ENCODE data around the gene U2AF1L4.

U2AF1L4 gene

GRCh38 chr19:35745328-35746086, at the start of gene U2AF1L4, which contains the start of gene PSENEN:
Gene U2AF1L4, minus strand, starts transcription at chr19:35745418. Its CDS starts 27 bp downstream, at chr19:35745391.
Gene PSENEN, plus strand, starts transcription at chr19:35745651. Its CDS starts 280 bp downstream, at chr19:35745931.
- peak; percentile 36 for FAIRE-seq

DNA sequence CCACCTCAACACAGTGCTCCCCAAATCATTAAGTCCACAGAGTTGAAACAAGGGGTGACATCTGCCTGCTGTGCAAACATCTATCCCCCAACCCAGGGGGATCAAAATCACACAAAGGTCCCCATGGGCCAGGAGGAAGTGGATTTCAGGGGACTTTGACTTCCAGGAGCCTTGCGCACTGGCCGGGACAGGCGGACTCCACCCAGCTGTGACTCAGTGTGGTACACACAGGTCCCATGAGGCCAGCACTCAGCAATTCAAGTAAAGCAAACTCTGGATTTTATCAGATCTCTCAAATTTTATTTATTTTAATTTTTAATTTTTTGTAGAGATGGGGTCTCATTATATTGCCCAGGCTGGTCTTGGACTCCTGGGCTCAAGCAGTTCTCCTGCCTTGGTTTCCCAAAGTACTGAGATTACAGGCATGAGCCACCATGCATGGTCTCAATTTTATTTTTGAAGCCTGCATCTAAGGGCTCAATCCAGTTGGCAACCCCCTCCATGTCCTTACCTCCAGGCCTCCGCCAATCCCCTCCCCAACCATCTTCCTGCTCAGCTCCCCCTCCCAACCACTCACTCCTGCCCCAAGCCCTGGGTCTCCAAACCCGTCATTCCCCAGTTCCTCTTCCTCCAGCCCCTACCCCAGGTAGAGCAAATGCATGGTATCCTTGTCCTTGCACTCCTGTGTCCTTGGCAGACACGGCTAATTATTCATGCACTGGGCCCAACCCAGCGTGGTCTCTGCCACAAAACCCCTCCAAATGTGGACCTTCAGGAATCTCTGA, 48.4 kb upstream of the U2AF1L4 start:
- no peak for FAIRE-seq

- FAIRE-seq: no peak
Observed at GRCh38 chr19:35792888-35793287, 47.7 kb upstream of the U2AF1L4 start.

DNA sequence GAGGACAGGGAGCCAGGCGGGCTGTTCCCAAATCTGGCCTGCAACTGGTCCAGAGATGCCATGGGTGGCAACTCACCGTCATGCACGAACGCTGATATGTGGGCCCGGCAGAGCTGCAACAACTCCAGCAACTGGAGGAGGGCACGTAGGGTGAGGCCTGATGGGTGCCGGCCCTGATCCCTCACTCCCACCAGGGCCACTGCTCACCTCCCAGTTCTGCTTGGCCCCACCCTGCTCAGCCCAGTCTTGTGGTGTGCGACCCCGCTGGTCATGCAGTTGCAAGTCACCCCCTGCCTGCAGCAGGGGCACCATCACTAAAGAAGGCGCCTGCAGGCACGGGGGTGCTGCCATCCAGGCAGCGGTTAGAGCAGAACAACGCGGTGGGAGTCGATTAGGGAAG, 47.1 kb upstream of the U2AF1L4 start:
- FAIRE-seq: no peak

GRCh38 chr19:35791814-35792279, 46.6 kb upstream of the U2AF1L4 start:
- no peak for FAIRE-seq

GRCh38 chr19:35790981-35791813, 46.0 kb upstream of the U2AF1L4 start:
- no peak for FAIRE-seq

DNA sequence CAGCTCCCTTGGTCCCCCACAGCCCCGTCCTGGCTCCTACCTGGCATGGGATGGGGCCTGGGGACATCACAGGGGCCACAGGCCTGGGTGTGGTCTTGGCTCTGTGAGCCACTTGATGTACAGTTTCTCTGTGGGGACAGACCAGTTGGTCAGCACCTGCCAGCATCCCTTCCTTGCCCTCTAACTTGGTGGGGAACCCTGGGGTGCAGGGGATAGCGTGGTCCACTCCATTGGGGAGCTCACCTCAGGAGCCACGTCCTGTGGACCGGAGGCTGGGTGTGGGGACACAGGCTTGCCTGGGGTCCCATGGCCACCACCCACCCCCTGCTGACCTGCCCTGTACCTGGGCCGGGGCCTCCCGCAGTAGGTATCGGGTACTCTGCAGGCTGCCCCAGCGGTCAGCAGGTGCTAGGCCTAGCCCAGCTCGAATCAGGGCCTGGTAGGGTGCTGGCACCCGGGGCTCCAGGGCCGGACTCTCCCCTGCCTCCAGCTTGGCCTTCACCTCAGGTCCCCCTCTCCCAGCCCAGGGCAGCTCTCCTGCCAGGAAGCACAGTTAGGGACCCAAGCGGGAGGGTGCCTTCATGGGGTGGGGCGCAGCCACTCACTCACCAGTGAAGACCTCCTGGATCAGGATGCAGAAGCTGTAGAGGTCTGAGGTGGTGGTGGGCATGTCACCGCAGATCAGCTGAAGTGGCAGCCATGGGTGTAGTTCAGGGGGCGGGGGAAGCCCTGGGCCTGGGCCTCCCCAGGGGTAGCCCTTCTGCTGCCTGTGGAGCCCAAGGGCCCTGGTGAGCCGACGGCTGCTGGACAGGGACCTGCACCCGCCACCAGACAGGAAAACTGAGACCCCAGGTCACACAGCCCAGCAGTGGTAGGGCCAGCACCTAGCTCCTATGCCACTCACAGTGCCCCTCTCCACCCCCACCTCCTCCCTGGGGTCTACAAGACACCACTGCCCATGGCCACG, 45.0 kb upstream of the U2AF1L4 start:
- FAIRE-seq: no peak

GRCh38 chr19:35789195-35789977, 44.2 kb upstream of the U2AF1L4 start:
- FAIRE-seq: no peak

DNA sequence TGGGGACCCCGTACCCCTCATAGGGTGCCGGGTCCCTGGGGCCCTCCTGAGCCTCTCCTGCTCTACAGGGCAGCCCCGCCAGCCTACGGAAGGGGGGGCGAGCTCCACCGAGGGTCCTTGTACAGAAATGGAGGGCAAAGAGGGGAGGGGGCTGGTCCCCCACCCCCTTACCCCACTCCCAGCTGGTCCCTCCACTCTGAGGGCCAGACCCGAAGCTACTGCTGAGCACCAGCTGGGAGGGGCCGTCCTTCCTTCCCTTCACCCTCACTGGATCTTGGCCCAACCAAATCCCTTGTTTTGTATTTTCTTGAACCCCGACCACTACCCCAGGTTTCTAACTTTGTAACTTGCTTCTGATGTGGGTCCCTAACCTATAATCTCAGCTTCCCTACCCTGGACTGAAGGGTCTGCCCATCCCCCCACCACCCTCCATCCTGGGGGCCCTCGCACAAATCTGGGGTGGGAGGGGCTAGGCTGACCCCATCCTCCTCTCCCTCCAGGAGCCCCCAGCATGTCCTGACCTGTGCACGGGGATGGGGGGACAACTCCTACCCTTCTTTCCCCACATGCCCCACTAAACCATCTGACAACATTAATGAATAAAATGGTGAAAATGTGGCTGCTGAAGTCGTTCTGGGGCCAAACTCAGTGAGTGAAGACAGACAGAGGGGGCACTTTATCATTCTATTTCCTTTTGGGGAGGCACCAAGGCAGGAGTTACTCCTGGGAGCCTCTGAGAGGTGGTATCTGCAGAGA, 43.2 kb upstream of the U2AF1L4 start:
- FAIRE-seq: no peak

GRCh38 chr19:35787227-35787799, 42.1 kb upstream of the U2AF1L4 start:
- FAIRE-seq: no peak

DNA sequence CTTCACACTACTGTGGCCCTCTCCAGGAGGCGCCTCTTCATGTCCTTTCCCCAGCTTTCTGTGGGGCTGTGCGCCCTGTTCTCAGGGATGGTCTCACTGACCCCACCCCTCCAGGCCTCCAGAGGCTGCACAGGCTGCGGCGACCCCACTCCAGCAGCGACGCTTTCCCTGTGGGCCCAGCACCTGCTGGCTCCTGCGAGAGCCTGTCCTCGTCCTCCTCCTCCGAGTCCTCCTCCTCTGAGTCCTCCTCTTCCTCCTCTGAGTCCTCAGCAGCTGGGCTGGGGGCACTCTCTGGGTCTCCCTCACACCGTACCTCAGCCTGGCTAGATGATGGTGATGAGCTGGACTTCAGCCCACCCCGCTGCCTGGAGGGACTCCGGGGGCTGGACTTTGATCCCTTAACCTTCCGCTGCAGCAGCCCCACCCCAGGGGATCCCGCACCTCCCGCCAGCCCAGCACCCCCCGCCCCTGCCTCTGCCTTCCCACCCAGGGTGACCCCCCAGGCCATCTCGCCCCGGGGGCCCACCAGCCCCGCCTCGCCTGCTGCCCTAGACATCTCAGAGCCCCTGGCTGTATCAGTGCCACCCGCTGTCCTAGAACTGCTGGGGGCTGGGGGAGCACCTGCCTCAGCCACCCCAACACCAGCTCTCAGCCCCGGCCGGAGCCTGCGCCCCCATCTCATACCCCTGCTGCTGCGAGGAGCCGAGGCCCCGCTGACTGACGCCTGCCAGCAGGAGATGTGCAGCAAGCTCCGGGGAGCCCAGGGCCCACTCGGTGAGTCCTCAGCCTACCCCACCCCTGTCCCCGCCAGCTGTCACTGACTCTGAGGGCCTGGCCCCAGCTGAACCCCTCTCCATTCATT, 41.3 kb upstream of the U2AF1L4 start:
- no peak for FAIRE-seq

GRCh38 chr19:35785339-35785627, 40.1 kb upstream of the U2AF1L4 start:
- no peak for FAIRE-seq

- FAIRE-seq: no peak
Observed at GRCh38 chr19:35784503-35785338, 39.5 kb upstream of the U2AF1L4 start.

- FAIRE-seq: no peak
Observed at GRCh38 chr19:35783469-35784434, 38.5 kb upstream of the U2AF1L4 start.

GRCh38 chr19:35782589-35782988, 37.4 kb upstream of the U2AF1L4 start:
- no peak for FAIRE-seq

DNA sequence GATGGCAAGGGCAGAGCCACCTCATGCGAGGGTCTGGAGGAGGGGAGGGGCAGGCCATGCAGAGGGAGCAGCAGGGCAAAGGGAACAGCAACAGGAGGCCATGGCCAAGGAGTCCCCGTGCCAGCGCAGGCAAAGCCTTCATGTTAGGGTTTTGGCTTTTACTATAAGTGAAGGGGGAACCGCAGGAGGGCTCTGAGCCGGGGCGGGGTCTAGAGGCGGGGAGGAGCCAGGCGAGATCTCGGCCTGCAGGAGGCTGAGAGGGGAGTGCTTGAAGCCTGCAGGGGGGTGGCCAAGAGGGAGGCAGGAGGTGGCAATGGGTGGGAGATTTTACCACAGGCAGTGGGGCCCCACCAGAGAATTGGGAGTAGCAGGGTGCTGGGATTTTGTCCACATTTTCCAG, 36.4 kb upstream of the U2AF1L4 start:
- FAIRE-seq: no peak

DNA sequence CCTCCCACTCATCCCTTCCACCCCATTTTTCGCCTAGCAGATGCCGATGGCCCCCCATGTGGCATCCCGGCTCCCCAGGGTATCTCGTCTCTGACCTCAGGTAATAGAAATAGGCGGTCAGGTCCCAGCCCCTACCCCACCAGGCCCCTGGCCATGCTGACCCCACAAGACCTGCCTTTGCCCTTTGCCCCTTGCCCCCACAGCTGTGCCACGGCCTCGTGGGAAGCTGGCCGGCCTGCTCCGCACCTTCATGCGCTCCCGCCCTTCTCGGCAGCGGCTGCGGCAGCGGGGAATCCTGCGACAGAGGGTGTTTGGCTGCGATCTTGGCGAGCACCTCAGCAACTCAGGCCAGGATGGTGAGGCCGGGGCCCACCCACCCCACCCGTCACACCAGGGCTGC, 35.5 kb upstream of the U2AF1L4 start:
- FAIRE-seq: no peak

All from colon (tissue), 2 donors.